ENCODE results near the gene ANXA8.
"Not testable (repeated sequence)": the region's sequence is repeated elsewhere in the genome, so short reads cannot be mapped to it uniquely, and the experiment has no call there.

ANXA8 gene

GRCh38 chr10:47483923-47484322 lies at the start of gene ANXA8:
ANXA8 (minus strand) TSS chr10:47484115; CDS start chr10:47483933, 182 bp downstream.
- DNase-seq = not testable (repeated sequence)

- not testable (repeated sequence) for DNase-seq
Measured at GRCh38 chr10:47523475-47523874, 39.6 kb upstream of the ANXA8 start, which contains the start of gene AGAP9. AGAP9 (minus strand) TSS chr10:47523638; CDS start chr10:47523526, 112 bp downstream.

- not testable (repeated sequence) for DNase-seq
Measured at GRCh38 chr10:47502313-47502712, 18.4 kb upstream of the ANXA8 start.

- DNase-seq = not testable (repeated sequence)
Measured at GRCh38 chr10:47494226-47494625, 10.3 kb upstream of the ANXA8 start.

GRCh38 chr10:47491600-47491999 lies 7.7 kb upstream of the ANXA8 start, which contains the start of gene FAM25G:
FAM25G (minus strand) TSS chr10:47491700; CDS start chr10:47491674, 26 bp downstream.
- DNase-seq = not testable (repeated sequence)

GRCh38 chr10:47489630-47490029 lies 5.7 kb upstream of the ANXA8 start:
- DNase-seq = not testable (repeated sequence)

GRCh38 chr10:47485943-47486342 lies 2.0 kb upstream of the ANXA8 start:
- not testable (repeated sequence) for DNase-seq

GRCh38 chr10:47484786-47485185 lies 871 bp upstream of the ANXA8 start:
- not testable (repeated sequence) for DNase-seq

GRCh38 chr10:47482367-47482766 lies 1.5 kb downstream of the ANXA8 start:
- DNase-seq = not testable (repeated sequence)

- not testable (repeated sequence) for DNase-seq
Measured at GRCh38 chr10:47481768-47482181, 2.1 kb downstream of the ANXA8 start.

- DNase-seq = not testable (repeated sequence)
Measured at GRCh38 chr10:47481182-47481766, 2.6 kb downstream of the ANXA8 start.

- not testable (repeated sequence) for DNase-seq
Measured at GRCh38 chr10:47480133-47480532, 3.8 kb downstream of the ANXA8 start.

GRCh38 chr10:47478114-47478513 lies 5.8 kb downstream of the ANXA8 start:
- not testable (repeated sequence) for DNase-seq

GRCh38 chr10:47477078-47477477 lies 6.8 kb downstream of the ANXA8 start:
- not testable (repeated sequence) for DNase-seq

- DNase-seq = not testable (repeated sequence)
Measured at GRCh38 chr10:47475101-47475500, 8.8 kb downstream of the ANXA8 start.

GRCh38 chr10:47473516-47473915 lies 10.4 kb downstream of the ANXA8 start:
- DNase-seq = not testable (repeated sequence)

- not testable (repeated sequence) for DNase-seq
Measured at GRCh38 chr10:47472647-47473046, 11.3 kb downstream of the ANXA8 start.

GRCh38 chr10:47472072-47472471 lies 11.8 kb downstream of the ANXA8 start:
- not testable (repeated sequence) for DNase-seq

GRCh38 chr10:47468731-47469528 lies 15.0 kb downstream of the ANXA8 start:
- not testable (repeated sequence) for DNase-seq

- not testable (repeated sequence) for DNase-seq
Measured at GRCh38 chr10:47467957-47468356, 16.0 kb downstream of the ANXA8 start.

- not testable (repeated sequence) for DNase-seq
Measured at GRCh38 chr10:47467458-47467857, 16.5 kb downstream of the ANXA8 start.

GRCh38 chr10:47465216-47465917 lies 18.5 kb downstream of the ANXA8 start:
- not testable (repeated sequence) for DNase-seq

Measured in amygdala (tissue), 56 donors.